Loucy (cell line): ENCODE results near the gene IGFBP4.

Source experiments
- EZH2phosphoT487 ChIP-seq: fragments of 200-600 bp; IDR thresholded peaks from 2 replicates; pipeline ENCODE4 v1.6.1; 2018; ENCODE audit warnings: antibody characterized with exemption, mild to moderate bottlenecking, moderate library complexity, borderline replicate concordance
- TF ChIP-seq, protein P1 (sequence below): fragments of 200-600 bp; sonication (generic); conservative IDR thresholded peaks from 2 replicates; pipeline ENCODE4 v1.5.1; 2014; ENCODE audit warnings: mild to moderate bottlenecking, antibody characterized with exemption, low read length

DNA sequence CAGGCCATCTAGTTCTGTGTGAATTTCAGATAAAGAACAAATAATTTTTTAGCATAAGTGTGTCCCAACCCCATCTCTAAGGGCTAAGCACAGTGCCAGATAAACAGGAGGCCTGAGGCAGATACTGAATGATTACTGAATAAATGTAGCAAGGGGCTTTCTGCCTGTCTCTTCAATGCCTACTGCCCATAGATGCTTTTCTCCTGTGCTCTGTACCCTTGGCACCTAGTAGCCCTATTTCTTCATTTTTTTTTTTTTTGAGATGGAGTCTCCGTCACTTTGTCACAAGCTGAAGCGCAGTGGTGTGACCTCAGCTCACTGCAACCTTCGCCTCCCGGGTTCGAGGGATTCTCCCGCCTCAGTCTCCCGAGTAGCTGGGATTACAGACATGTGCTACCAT is 25.3 kb downstream of the IGFBP4 start:
- TF ChIP-seq, protein P1, sequence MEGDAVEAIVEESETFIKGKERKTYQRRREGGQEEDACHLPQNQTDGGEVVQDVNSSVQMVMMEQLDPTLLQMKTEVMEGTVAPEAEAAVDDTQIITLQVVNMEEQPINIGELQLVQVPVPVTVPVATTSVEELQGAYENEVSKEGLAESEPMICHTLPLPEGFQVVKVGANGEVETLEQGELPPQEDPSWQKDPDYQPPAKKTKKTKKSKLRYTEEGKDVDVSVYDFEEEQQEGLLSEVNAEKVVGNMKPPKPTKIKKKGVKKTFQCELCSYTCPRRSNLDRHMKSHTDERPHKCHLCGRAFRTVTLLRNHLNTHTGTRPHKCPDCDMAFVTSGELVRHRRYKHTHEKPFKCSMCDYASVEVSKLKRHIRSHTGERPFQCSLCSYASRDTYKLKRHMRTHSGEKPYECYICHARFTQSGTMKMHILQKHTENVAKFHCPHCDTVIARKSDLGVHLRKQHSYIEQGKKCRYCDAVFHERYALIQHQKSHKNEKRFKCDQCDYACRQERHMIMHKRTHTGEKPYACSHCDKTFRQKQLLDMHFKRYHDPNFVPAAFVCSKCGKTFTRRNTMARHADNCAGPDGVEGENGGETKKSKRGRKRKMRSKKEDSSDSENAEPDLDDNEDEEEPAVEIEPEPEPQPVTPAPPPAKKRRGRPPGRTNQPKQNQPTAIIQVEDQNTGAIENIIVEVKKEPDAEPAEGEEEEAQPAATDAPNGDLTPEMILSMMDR = no peak
- TF ChIP-seq EZH2phosphoT487 = no peak
